Measurements from ENCODE around the gene LRIG3. TPM values are rescaled to one million over a fixed set of nuclear protein-coding genes. Genes with fewer than 3 reads are reported as not detected.

Gene LRIG3
- total RNA-seq, 1 donor = 88.8 TPM

DNA sequence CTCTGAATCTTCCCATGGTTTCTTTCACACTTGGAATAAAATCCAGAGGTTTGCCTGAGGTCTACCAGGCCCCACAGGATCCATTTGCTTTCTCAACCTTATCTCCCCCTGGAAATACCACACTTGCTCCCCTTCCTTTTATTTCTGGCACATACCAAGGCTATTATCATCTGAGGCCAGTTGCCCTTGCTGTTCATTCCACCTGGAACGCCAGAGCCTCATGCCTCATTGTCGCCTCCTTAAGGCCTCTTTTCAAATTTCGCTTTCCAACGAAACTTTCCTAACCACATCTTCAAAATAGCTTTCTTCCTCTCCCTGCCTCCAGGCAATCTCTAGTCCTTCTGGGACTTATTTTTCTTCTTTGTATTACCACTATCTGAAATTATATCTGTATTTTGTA lies 11.2 kb upstream of the LRIG3 start:
- DNase-seq (ENCODE audit: low read depth) = no peak
- TF ChIP-seq, protein P1, sequence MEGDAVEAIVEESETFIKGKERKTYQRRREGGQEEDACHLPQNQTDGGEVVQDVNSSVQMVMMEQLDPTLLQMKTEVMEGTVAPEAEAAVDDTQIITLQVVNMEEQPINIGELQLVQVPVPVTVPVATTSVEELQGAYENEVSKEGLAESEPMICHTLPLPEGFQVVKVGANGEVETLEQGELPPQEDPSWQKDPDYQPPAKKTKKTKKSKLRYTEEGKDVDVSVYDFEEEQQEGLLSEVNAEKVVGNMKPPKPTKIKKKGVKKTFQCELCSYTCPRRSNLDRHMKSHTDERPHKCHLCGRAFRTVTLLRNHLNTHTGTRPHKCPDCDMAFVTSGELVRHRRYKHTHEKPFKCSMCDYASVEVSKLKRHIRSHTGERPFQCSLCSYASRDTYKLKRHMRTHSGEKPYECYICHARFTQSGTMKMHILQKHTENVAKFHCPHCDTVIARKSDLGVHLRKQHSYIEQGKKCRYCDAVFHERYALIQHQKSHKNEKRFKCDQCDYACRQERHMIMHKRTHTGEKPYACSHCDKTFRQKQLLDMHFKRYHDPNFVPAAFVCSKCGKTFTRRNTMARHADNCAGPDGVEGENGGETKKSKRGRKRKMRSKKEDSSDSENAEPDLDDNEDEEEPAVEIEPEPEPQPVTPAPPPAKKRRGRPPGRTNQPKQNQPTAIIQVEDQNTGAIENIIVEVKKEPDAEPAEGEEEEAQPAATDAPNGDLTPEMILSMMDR (IDR thresholded peaks at IDR 0.05; ENCODE audit: insufficient read depth, low read length) = no peak

DNA sequence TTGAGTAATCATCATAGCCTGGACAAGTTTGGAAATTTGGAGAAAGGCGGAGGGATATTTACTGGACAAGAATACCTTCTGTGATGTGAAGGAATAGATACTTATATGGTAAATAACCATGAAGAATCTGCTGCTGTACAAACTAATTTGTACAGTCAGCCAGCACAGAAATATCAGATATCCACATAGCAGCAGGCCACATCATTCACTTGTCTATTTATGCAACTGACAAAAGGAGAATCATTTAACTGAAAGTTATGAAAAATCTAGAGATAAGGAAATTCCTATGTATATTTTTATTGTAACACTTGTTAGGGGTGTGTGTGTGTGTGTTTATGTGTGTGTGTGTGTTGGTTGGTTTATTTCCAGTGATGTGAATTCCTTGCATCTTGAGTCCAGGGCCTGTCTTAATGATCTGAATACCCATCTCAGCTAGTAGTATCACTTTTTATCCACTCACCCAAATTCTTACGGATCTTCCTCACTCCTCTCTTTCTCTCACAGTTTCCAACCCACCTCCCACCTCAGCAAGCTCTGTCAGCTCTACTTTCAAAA lies 10.5 kb upstream of the LRIG3 start:
- no peak overlapping the region for H3K4me3 ChIP-seq (ENCODE audit: low read depth, low read length)
- TF ChIP-seq, protein P1 (IDR thresholded peaks at IDR 0.05; ENCODE audit: insufficient read depth, low read length) = no peak

More for the DNA sequence above, 11.2 kb upstream of the LRIG3 start:
- H3K4me3 ChIP-seq (ENCODE audit: low read depth, low read length) = no peak overlapping the region

DNA sequence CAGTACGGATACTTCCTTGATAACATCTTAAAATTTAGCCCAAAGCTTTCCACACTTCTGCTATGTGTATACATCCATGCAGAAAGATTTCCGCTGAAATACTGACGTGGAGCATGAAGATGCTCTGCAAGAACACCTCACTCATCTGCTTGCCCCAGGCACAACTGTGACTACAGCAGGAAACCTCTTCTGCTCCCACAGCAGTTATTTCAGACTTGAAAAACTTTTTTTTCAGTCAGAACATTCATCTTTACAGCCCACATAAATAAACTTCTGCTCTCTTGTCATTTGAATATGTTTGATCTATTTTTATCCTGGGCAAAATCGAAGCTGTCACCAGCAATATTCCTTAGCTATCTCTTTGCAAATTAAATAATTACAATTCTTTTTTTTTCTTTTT lies 6.8 kb upstream of the LRIG3 start:
- DNase-seq (ENCODE audit: low read depth) = no peak
- TF ChIP-seq, protein P1 (IDR thresholded peaks at IDR 0.05; ENCODE audit: insufficient read depth, low read length) = no peak
- no peak overlapping the region for H3K4me3 ChIP-seq (ENCODE audit: low read depth, low read length)

More for the DNA sequence above, 10.5 kb upstream of the LRIG3 start:
- DNase-seq (ENCODE audit: low read depth) = no peak

DNA sequence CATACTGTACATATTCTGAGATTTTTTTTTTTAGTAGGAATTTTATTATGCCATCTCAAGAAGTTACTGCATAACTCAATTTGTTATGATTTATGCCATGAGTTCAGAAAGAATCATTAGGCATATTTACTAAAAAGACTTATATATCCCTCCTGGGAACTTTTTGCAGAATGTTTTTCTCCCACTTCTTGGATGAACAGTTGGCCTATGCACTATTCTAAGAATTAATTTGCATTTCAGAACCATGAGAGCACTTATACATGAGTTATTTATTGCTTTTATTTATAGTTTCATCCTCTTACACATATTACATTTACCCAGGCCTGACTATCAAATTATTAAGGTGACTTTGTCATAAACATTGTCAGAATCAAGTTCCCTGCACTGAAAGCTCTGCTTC lies 6.3 kb upstream of the LRIG3 start:
- TF ChIP-seq, protein P1 (IDR thresholded peaks at IDR 0.05; ENCODE audit: insufficient read depth, low read length) = no peak
- H3K4me3 ChIP-seq (ENCODE audit: low read depth, low read length) = no peak overlapping the region
- DNase-seq (ENCODE audit: low read depth) = no peak

DNA sequence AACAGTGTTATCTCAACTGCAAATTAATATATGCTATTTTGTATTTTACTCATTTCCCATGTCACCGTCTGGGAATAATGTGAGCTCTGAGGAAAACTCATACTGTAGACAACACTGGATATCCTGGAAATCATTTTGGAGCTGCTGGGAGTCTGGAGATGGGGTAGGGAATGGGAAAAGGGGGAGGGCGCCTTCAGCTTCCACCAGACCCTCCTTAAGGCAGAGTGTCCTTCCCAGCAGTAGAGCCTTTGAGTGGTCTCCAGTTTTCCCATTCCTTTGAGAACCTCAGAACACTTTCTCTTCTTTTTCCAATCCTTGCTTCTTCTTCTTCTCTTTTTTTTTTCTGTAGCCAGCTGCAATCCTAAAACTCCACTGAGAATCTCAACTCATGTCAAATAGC lies 5.4 kb upstream of the LRIG3 start:
- H3K4me3 ChIP-seq (ENCODE audit: low read depth, low read length) = no peak overlapping the region
- DNase-seq (ENCODE audit: low read depth) = no peak
- TF ChIP-seq, protein P1 (IDR thresholded peaks at IDR 0.05; ENCODE audit: insufficient read depth, low read length) = no peak

DNA sequence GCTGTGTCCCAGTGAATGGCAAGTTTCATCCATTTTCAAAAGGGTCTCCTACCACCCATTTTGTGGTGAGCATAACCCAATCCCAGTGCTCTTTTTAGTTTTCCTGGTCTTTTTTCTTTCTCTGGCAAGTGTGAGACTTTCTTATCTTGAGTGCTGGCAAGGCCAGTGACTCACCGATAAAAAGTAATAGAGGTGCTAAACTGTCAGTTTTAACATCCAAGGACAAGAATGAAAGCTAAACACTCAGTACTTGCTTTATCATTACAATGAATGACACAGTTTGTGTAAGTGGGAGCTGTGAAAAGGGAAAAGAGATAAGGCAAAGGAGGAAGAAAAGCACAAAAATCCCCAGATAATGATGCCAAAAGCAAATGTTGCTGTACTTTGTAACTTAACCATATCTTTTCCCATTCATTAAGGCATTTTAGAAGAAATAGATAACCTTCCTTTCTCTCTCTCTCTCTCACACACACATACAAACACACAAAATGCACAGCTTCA lies 4.9 kb upstream of the LRIG3 start:
- TF ChIP-seq, protein P1 (IDR thresholded peaks at IDR 0.05; ENCODE audit: insufficient read depth, low read length) = no peak
- peak; percentile 89 for DNase-seq (ENCODE audit: low read depth)

DNA sequence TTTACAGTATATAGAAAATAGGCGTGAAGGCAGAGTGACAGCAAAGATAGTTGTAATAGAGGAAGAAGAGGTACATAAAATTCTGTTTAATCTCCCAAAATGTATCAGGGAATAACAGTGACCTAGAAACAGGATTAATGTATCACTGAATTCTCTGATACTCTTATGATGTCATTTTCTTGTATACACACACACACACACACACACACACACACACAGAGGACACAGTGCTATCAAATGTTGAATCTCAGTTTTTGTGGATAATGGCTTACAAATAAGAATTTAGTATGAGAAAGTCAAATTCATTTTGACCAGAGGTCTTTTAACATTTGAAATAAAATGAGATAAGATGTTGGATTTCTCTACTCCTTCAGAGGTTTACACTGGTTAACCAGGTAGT lies 4.3 kb upstream of the LRIG3 start:
- DNase-seq (ENCODE audit: low read depth) = no peak
- TF ChIP-seq, protein P1 (IDR thresholded peaks at IDR 0.05; ENCODE audit: insufficient read depth, low read length) = no peak
- no peak overlapping the region for H3K4me3 ChIP-seq (ENCODE audit: low read depth, low read length)

More for the DNA sequence above, 4.9 kb upstream of the LRIG3 start:
- no peak overlapping the region for H3K4me3 ChIP-seq (ENCODE audit: low read depth, low read length)

Data from fibroblast of the aortic adventitia (primary cell).